ENCODE measurements around the gene TMEM30B. TPM values are rescaled to one million over a fixed set of nuclear protein-coding genes. Genes with fewer than 3 reads are reported as not detected.

Gene TMEM30B
- total and polyA plus RNA-seq, 12 donors: 1.3 to 6.0 (median 3.4) TPM

DNA sequence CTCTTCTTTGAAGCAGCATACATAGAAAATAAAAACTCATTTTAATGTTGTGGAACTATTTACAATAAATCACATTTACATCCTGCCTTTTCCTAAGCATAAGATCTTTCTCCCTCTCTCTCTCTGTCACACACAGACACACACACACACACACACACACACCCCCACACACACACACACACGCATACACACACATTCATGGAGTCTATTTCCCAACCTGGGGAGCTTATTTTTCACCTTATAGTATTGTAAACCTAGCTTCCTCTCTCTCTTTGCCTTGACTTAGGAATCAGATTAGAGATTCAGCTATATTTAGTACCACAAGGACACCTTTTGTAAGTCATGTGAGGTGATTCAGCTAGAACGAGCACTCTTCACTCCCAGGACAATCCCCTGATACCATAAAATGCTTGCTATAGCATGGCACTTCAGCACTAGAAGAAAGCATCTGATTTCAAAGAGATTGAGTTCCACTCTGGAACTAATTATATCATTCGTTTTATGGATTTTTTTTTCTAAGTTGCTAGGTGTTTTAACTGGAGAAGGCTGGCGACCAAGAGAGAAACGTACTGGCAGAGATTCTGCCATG lies 23.6 kb downstream of the TMEM30B start:
- Histone ChIP-seq H3K9me3 (replicated peaks in 1 of 3) (no peaks in the 10 kb centered on the region), H3K4me1 (replicated peaks in 1 of 2) (peaks cover 7 to 23% of the 10 kb centered on the region in 2 donors), H3K36me3 (replicated peaks in 1 of 2) (no peaks in the 10 kb centered on the region), H3K27me3 (no peaks in the 10 kb centered on the region), H3K4me3 (no peak overlapping the region), H3K27ac (peak overlapping the region in 1 of 5 donors; percentile 40)
- TF ChIP-seq, protein P1, sequence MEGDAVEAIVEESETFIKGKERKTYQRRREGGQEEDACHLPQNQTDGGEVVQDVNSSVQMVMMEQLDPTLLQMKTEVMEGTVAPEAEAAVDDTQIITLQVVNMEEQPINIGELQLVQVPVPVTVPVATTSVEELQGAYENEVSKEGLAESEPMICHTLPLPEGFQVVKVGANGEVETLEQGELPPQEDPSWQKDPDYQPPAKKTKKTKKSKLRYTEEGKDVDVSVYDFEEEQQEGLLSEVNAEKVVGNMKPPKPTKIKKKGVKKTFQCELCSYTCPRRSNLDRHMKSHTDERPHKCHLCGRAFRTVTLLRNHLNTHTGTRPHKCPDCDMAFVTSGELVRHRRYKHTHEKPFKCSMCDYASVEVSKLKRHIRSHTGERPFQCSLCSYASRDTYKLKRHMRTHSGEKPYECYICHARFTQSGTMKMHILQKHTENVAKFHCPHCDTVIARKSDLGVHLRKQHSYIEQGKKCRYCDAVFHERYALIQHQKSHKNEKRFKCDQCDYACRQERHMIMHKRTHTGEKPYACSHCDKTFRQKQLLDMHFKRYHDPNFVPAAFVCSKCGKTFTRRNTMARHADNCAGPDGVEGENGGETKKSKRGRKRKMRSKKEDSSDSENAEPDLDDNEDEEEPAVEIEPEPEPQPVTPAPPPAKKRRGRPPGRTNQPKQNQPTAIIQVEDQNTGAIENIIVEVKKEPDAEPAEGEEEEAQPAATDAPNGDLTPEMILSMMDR (IDR thresholded peaks at IDR 0.05): no peak
- TF ChIP-seq POLR2A (IDR thresholded peaks at IDR 0.05): no peak
- WGBS, 4 donors: 49 to 54% (median 53%) methylated on average over 5 of the region's 5 CpGs
- intact Hi-C loops (cut with DNase I): loop anchor here in 1 of 2 donors (10.0 kb wide), 1 partner anchor 633 kb away; no protein-coding TSS in a partner anchor
- no peak for DNase-seq

DNA sequence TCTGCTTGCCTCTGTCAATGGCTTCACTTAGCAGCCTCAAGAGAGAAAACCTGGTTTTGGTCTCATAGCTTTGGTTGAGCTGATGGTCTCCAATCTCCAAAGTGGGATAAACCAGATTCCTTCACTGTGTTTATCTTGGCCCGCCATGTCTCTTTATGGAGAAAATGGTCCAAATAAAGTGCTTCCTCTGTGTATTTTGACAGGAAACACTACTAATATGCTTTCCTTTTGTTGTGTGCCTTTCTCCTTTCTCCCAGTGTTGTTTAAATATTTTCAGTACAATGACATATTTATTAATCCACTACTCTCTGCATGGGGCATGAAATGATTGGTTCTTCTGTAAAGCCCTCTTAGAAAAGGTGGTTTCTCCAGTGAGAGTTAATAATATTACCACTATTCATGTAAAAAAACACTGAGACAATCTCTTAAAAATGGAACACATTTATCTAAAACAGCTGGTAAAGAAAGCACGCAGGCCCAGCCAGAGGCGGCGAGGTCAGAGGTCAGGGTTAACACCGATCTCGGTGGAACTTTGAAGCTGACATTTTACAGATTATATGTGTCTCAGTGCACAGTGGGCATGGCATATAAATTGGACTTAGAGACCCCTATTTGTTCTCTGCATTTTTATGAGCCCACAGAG lies 24.2 kb downstream of the TMEM30B start:
- Histone ChIP-seq H3K4me1 (replicated peaks in 1 of 2) (peaks cover 7 to 23% of the 10 kb centered on the region in 2 donors), H3K27ac (peak overlapping the region in 1 of 5 donors; percentile 40), H3K27me3 (no peaks in the 10 kb centered on the region), H3K36me3 (replicated peaks in 1 of 2) (no peaks in the 10 kb centered on the region), H3K9me3 (replicated peaks in 1 of 3) (no peaks in the 10 kb centered on the region), H3K4me3 (no peak overlapping the region)
- TF ChIP-seq, protein P1 (IDR thresholded peaks at IDR 0.05): no peak
- no peak for TF ChIP-seq POLR2A (IDR thresholded peaks at IDR 0.05)
- DNase-seq: peak in 4 of 7 donors; percentile 26 to 47 (median 34)
- intact Hi-C loops (cut with DNase I): loop anchor here in 1 of 2 donors (10.0 kb wide), 1 partner anchor 632 kb away; no protein-coding TSS in a partner anchor
- 36 to 41% (median 37%) methylated on average over 6 of the region's 6 CpGs for WGBS, 4 donors

DNA sequence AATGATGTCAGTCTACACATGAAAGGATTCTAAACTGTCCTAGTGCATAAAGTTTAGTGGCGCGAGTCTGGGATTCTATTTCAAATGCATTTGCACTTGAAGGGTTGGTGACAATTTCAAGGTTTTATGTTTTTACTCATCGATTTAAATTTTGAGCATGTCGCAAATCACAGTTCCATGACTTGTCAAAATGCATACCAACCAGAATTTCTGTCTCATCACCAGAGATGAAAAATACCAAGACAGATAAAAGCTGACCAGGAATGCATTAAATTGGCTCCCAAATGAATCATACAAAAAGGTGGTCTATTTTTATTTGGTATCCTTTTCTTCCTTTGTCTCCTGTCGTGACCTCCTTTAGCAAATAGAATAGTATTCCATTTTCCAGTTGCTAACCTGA lies 25.2 kb downstream of the TMEM30B start:
- intact Hi-C loops (cut with DNase I): loop anchor here in 1 of 2 donors (10.0 kb wide), 1 partner anchor 631 kb away; no protein-coding TSS in a partner anchor
- peaks cover 7 to 23% of the 10 kb centered on the region in 2 donors for H3K4me1 ChIP-seq (replicated peaks in 1 of 2)
- DNase-seq: no peak
- H3K9me3 ChIP-seq (replicated peaks in 1 of 3): no peaks in the 10 kb centered on the region
- H3K27me3 ChIP-seq: no peaks in the 10 kb centered on the region
- H3K4me3 ChIP-seq: no peak overlapping the region
- WGBS, 4 donors: 83 to 90% (median 85%) methylated on average over 5 of the region's 5 CpGs
- no peak overlapping the region for H3K27ac ChIP-seq
- no peak for TF ChIP-seq POLR2A (IDR thresholded peaks at IDR 0.05)
- TF ChIP-seq, protein P1 (IDR thresholded peaks at IDR 0.05): no peak
- H3K36me3 ChIP-seq (replicated peaks in 1 of 2): no peaks in the 10 kb centered on the region

DNA sequence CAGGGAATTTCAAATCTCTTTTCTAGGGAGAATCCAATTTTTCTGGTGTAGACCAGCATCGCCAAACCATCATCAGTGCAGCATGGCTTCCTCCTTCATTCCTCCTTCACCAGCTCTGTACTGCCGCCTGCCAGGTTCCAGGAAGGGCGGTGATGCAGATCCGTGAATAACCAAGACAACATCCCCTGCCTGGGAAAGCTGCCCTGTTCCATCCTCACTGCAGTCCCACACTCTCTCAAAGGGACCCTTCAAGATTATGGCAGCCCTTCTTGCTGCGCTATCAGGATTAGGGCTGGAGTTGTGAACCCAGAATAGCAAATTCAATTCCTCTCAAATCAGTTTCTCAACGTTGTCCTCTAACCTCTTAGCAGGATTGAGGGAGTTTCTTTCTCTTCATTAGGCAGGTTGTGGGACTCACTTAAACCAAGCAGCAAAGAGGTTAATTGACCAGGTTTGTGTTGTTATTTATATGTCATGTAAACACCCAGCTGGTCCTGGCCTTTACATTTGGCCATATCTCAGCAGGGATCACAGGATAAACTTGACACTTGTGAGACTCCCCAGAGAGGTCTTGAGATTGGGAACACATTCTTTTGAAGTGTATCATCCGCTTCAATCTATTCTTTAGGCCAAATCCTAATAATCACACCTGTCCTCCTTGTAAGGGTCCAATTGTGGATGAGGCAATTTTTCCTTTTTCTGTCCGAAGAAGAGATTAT lies 26.2 kb downstream of the TMEM30B start:
- Histone ChIP-seq H3K4me3 (no peak overlapping the region), H3K27me3 (no peaks in the 10 kb centered on the region), H3K27ac (no peak overlapping the region), H3K36me3 (replicated peaks in 1 of 2) (no peaks in the 10 kb centered on the region), H3K9me3 (replicated peaks in 1 of 3) (no peaks in the 10 kb centered on the region), H3K4me1 (replicated peaks in 1 of 2) (peaks cover 7 to 23% of the 10 kb centered on the region in 2 donors)
- intact Hi-C loops (cut with DNase I): loop anchor here in 1 of 2 donors (10.0 kb wide), 1 partner anchor 630 kb away; no protein-coding TSS in a partner anchor
- 82 to 85% (median 83%) methylated on average over 8 of the region's 8 CpGs for WGBS, 4 donors
- no peak for DNase-seq
- no peak for TF ChIP-seq POLR2A (IDR thresholded peaks at IDR 0.05)
- TF ChIP-seq, protein P1 (IDR thresholded peaks at IDR 0.05): no peak

Measured in adrenal gland (tissue), 12 donors.